Thoracic aorta (tissue), 2 donors: ENCODE measurements around the gene FEZ2. TPM values are rescaled to one million over a fixed set of nuclear protein-coding genes. Genes with fewer than 3 reads are reported as not detected.

ENCODE experiments used
- ATAC-seq: fragments of 150-250 bp; one replicate; pipeline ENCODE4 v1.8.0; 2017; ENCODE audit warnings: low read depth; ENCODE audit not compliant: insufficient number of reproducible peaks, low FRiP score
- DNase-seq: peaks from one replicate; pipeline ENCODE4 v3.0.0-alpha.2; 2020; ENCODE audit warnings: low spot score
- H3K27ac ChIP-seq, 2 donors: fragments of 200-600 bp; sonication (generic); 1 replicate in 1 of 2; 2 replicates in 1 of 2; pipeline ENCODE4 v1.5.1; 2016; ENCODE audit warnings: mild to moderate bottlenecking in 2 of 2, moderate library complexity in 2 of 2
- H3K27me3 ChIP-seq: fragments of 200-600 bp; sonication (generic); replicated peaks from 2 replicates; pipeline ENCODE4 v1.6.0; 2016; ENCODE audit warnings: mild to moderate bottlenecking; ENCODE audit not compliant: insufficient read depth
- H3K36me3 ChIP-seq: fragments of 200-600 bp; sonication (generic); one replicate; pipeline ENCODE4 v1.5.1; 2016
- H3K4me1 ChIP-seq, 2 donors: fragments of 200-600 bp; sonication (generic); 1 replicate in 1 of 2; 2 replicates in 1 of 2; pipeline versions ENCODE4 v1.5.1 to v1.6.0; 2016; ENCODE audit warnings: low read depth in 2 of 2, mild to moderate bottlenecking in 1 of 2; ENCODE audit not compliant: control insufficient read depth in 1 of 2
- H3K4me3 ChIP-seq: fragments of 200-600 bp; sonication (generic); 2 replicates; pipeline ENCODE4 v1.5.1; 2016; ENCODE audit warnings: mild to moderate bottlenecking
- H3K9me3 ChIP-seq: fragments of 200-600 bp; sonication (generic); 2 replicates; pipeline ENCODE4 v1.5.1; 2016
- CTCF ChIP-seq: fragments of 200-600 bp; sonication (generic); IDR thresholded peaks from one replicate; pipeline ENCODE4 v1.5.1; 2019; ENCODE audit warnings: antibody characterized with exemption
- total RNA-seq, 2 donors: library from RNA; depleted of rRNA; stranded (reverse); fragments of >200 nt; gene quantifications; one replicate each; pipeline versions ENCODE4 v1.1.0 to v1.2.3, GENCODE V29; 2016

FEZ2 gene
- total RNA-seq, 2 donors from 2014 or later: 42.0 to 51.4 TPM

GRCh38 chr2:36549165-36549574 lies 48.8 kb downstream of the FEZ2 start:
- Histone ChIP-seq H3K27ac (peak overlapping the region; percentile 8 to 37), H3K36me3 (peaks cover 23% of the 10 kb centered on the region), H3K9me3 (no peaks in the 10 kb centered on the region), H3K4me3 (no peak overlapping the region), H3K4me1 (no peaks in the 10 kb centered on the region), H3K27me3 (no peaks in the 10 kb centered on the region)
- no peak for TF ChIP-seq CTCF
- no peak for ATAC-seq
- DNase-seq: no peak

- H3K4me3 ChIP-seq: no peak overlapping the region
- H3K36me3 ChIP-seq: peaks cover 26% of the 10 kb centered on the region
- DNase-seq (no peak), ATAC-seq (no peak)
- H3K9me3 ChIP-seq: no peaks in the 10 kb centered on the region
- no peak for TF ChIP-seq CTCF
- no peaks in the 10 kb centered on the region for H3K27me3 ChIP-seq
- no peaks in the 10 kb centered on the region for H3K4me1 ChIP-seq
- H3K27ac ChIP-seq: peak overlapping the region in 1 of 2 donors; percentile 14
Measured at GRCh38 chr2:36547906-36548305, 50.1 kb downstream of the FEZ2 start.

- Histone ChIP-seq H3K27ac (no peak overlapping the region), H3K36me3 (peaks cover 29% of the 10 kb centered on the region), H3K4me3 (no peak overlapping the region), H3K27me3 (no peaks in the 10 kb centered on the region), H3K4me1 (peaks cover 0 to 12% of the 10 kb centered on the region in 2 donors), H3K9me3 (no peaks in the 10 kb centered on the region)
- no peak for ATAC-seq
- no peak for TF ChIP-seq CTCF
- no peak for DNase-seq
Measured at GRCh38 chr2:36545871-36546416, 52.0 kb downstream of the FEZ2 start.

GRCh38 chr2:36544638-36545338 lies 53.2 kb downstream of the FEZ2 start:
- no peaks in the 10 kb centered on the region for H3K9me3 ChIP-seq
- DNase-seq (no peak), ATAC-seq (no peak)
- H3K4me3 ChIP-seq: no peak overlapping the region
- peaks cover 0 to 19% of the 10 kb centered on the region in 2 donors for H3K4me1 ChIP-seq
- peaks cover 29% of the 10 kb centered on the region for H3K36me3 ChIP-seq
- TF ChIP-seq CTCF: no peak
- no peak overlapping the region for H3K27ac ChIP-seq
- H3K27me3 ChIP-seq: no peaks in the 10 kb centered on the region

- Histone ChIP-seq H3K4me3 (no peak overlapping the region), H3K27me3 (no peaks in the 10 kb centered on the region), H3K9me3 (no peaks in the 10 kb centered on the region), H3K4me1 (peaks cover 0 to 22% of the 10 kb centered on the region in 2 donors), H3K36me3 (peaks cover 18% of the 10 kb centered on the region), H3K27ac (peak overlapping the region; percentile 8 to 57)
- DNase-seq (no peak), ATAC-seq (no peak)
- TF ChIP-seq CTCF: no peak
Measured at GRCh38 chr2:36541891-36542595, 55.9 kb downstream of the FEZ2 start.
